ENCODE data around the gene LMNTD2. TPM values are rescaled to one million over a fixed set of nuclear protein-coding genes. Genes with fewer than 3 reads are reported as not detected.

The LMNTD2 gene
- total and polyA plus RNA-seq, 4 donors, result 1.4 to 1.9 (median 1.8) TPM

- H3K36me3 ChIP-seq (ENCODE audit: control insufficient read depth in 1 of 2, insufficient read depth in 2 of 2, low read length in 1 of 2), result no peaks in the 10 kb centered on the region
- no peaks in the 10 kb centered on the region for H3K4me1 ChIP-seq (ENCODE audit: control insufficient read depth in 1 of 2, insufficient read depth in 2 of 2, low read length in 2 of 2)
- intact Hi-C loops (cut with DNase I), result loop anchor here (1.0 to 10.0 kb wide), 3 partner anchors 52 to 299 kb away; partner anchors contain the start of genes BET1L (in 1 of the 2), PTDSS2 (in 1 of the 2) and RIC8A (in 1 of the 2)
- ATAC-seq (ENCODE audit: low FRiP score) (peak; percentile 94), DNase-seq (peak; percentile 99 to 100)
- no peaks in the 10 kb centered on the region for H3K27me3 ChIP-seq (ENCODE audit: control insufficient read depth in 1 of 2, insufficient read depth in 2 of 2, low read length in 1 of 2)
- H3K9me3 ChIP-seq (ENCODE audit: control insufficient read depth, low read length), result no peaks in the 10 kb centered on the region
- H3K27ac ChIP-seq (ENCODE audit: low read depth in 1 of 2, low read length in 2 of 2), result peak overlapping the region; percentile 63 to 100
- H3K4me3 ChIP-seq (ENCODE audit: low read length in 2 of 2), result peak overlapping the region; percentile 40 to 90
- whole genome bisulfite sequencing, 2 donors, result 0 to 1% methylated on average over 65 to 71 of the region's 71 CpGs
Observed at GRCh38 chr11:506238-506994, 54.1 kb downstream of the LMNTD2 start.

DNA sequence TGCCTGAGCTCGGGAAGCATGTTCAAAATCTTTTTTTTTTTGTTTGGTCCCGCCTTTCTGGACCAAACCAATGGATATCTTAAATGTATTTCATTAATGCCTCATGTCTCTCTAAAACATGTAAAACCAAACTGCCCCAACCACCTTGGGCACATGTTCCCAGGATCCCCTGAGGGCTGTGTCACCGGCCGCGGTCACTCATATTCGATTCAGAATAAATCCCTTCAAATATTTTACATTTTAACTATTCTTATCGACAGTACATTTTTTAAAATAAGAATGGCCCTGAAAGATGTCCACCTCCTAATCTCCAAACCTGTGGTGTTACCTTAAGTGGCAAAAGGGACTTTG, 55.6 kb downstream of the LMNTD2 start:
- Histone ChIP-seq H3K27ac (ENCODE audit: low read depth in 1 of 2, low read length in 2 of 2) (no peak overlapping the region), H3K36me3 (ENCODE audit: control insufficient read depth in 1 of 2, insufficient read depth in 2 of 2, low read length in 1 of 2) (peaks cover 0 to 2% of the 10 kb centered on the region in 2 donors), H3K9me3 (ENCODE audit: control insufficient read depth, low read length) (no peaks in the 10 kb centered on the region), H3K27me3 (ENCODE audit: control insufficient read depth in 1 of 2, insufficient read depth in 2 of 2, low read length in 1 of 2) (no peaks in the 10 kb centered on the region), H3K4me3 (ENCODE audit: low read length in 2 of 2) (no peak overlapping the region), H3K4me1 (ENCODE audit: control insufficient read depth in 1 of 2, insufficient read depth in 2 of 2, low read length in 2 of 2) (no peaks in the 10 kb centered on the region)
- DNase-seq (no peak), ATAC-seq (ENCODE audit: low FRiP score) (no peak)
- WGBS, 2 donors, result 45 to 51% methylated on average over 7 of the region's 7 CpGs
- intact Hi-C loops (cut with DNase I), result loop anchor here (5.0 to 10.0 kb wide), 2 partner anchors 50 to 298 kb away; partner anchors contain the start of genes BET1L (in 1 of the 2), PTDSS2 (in 1 of the 2) and RIC8A (in 1 of the 2)

Small RNAs within 50 kb of the gene (microRNA-seq; reads per million reads assigned to microRNA genes)
- gene MIR210, result 137 to 224 reads per million in 2 donors

Other genes starting within 250 kb of the LMNTD2 start
- 100 to 1,000 TPM; 278 to 311 TPM for gene IFITM1, start 246.7 kb downstream of the LMNTD2 start, total RNA-seq
- gene IFITM1, start 246.7 kb downstream of the LMNTD2 start, polyA plus RNA-seq, result 10 to 100 TPM; 46.7 to 88.3 TPM
- 1,000 to 10,000 TPM; 1,112 to 1,381 TPM for gene IFITM3, start 239.9 kb downstream of the LMNTD2 start, total RNA-seq
- 1,000 to 10,000 TPM in 1 of 2 donors, 100 to 1,000 TPM in 1; 856 to 2,374 TPM for gene IFITM3, start 239.9 kb downstream of the LMNTD2 start, polyA plus RNA-seq
- 1 to 10 TPM in 1 of 2 donors, under 1 TPM in 1; 0.58 to 3.2 TPM for gene B4GALNT4, start 191.2 kb downstream of the LMNTD2 start, total RNA-seq
- gene B4GALNT4, start 191.2 kb downstream of the LMNTD2 start, polyA plus RNA-seq, result 1 to 10 TPM in 1 of 2 donors, under 1 TPM in 1; 0.38 to 4.6 TPM
- gene PKP3, start 166.5 kb downstream of the LMNTD2 start, total RNA-seq, result under 1 TPM in 1 of 2 donors, not detected in 1; 0.42 TPM
- 10 to 100 TPM in 1 of 2 donors, under 1 TPM in 1; 0.05 to 10.9 TPM for gene PKP3, start 166.5 kb downstream of the LMNTD2 start, polyA plus RNA-seq
- 10 to 100 TPM; 19.8 to 47.8 TPM for gene SIGIRR, start 145.7 kb downstream of the LMNTD2 start, total RNA-seq
- gene SIGIRR, start 145.7 kb downstream of the LMNTD2 start, polyA plus RNA-seq, result 10 to 100 TPM; 27.8 to 52.7 TPM
- 1 to 10 TPM; 1.3 to 2.8 TPM for gene ANO9, start 118.7 kb downstream of the LMNTD2 start, total RNA-seq
- gene ANO9, start 118.7 kb downstream of the LMNTD2 start, polyA plus RNA-seq, result 1 to 10 TPM in 1 of 2 donors, under 1 TPM in 1; 0.41 to 8.1 TPM
- gene PTDSS2, start 110.5 kb downstream of the LMNTD2 start, total RNA-seq, result 10 to 100 TPM; 19.2 to 34.1 TPM
- gene PTDSS2, start 110.5 kb downstream of the LMNTD2 start, polyA plus RNA-seq, result 10 to 100 TPM; 10.1 to 47.6 TPM
- 100 to 1,000 TPM; 146 to 184 TPM for gene RNH1, start 53.5 kb downstream of the LMNTD2 start, total RNA-seq
- 100 to 1,000 TPM; 125 to 224 TPM for gene RNH1, start 53.5 kb downstream of the LMNTD2 start, polyA plus RNA-seq
- gene HRAS, start 25.2 kb downstream of the LMNTD2 start, total RNA-seq, result 10 to 100 TPM; 35.9 to 44.9 TPM
- gene HRAS, start 25.2 kb downstream of the LMNTD2 start, polyA plus RNA-seq, result 100 to 1,000 TPM in 1 of 2 donors, 10 to 100 TPM in 1; 75.9 to 142 TPM
- 1 to 10 TPM; 1.0 to 1.3 TPM for gene LRRC56, start 23.2 kb downstream of the LMNTD2 start, total RNA-seq
- 1 to 10 TPM in 1 of 2 donors, under 1 TPM in 1; 0.25 to 1.5 TPM for gene LRRC56, start 23.2 kb downstream of the LMNTD2 start, polyA plus RNA-seq
- 1 to 10 TPM; 5.6 to 8.5 TPM for gene RASSF7, start 232 bp upstream of the LMNTD2 start, total RNA-seq
- 1 to 10 TPM; 8.4 to 9.9 TPM for gene RASSF7, start 232 bp upstream of the LMNTD2 start, polyA plus RNA-seq
- 10 to 100 TPM; 26.6 to 32.4 TPM for gene PHRF1, start 15.7 kb upstream of the LMNTD2 start, total RNA-seq
- 10 to 100 TPM in 1 of 2 donors, 1 to 10 TPM in 1; 7.6 to 18.1 TPM for gene PHRF1, start 15.7 kb upstream of the LMNTD2 start, polyA plus RNA-seq
- gene IRF7, start 55.2 kb upstream of the LMNTD2 start, total RNA-seq, result 10 to 100 TPM; 23.3 to 30.9 TPM
- 10 to 100 TPM; 13.4 to 29.3 TPM for gene IRF7, start 55.2 kb upstream of the LMNTD2 start, polyA plus RNA-seq
- not detected for gene CDHR5, start 64.2 kb upstream of the LMNTD2 start, total RNA-seq
- 10 to 100 TPM in 1 of 2 donors, under 1 TPM in 1; 0.79 to 39.8 TPM for gene CDHR5, start 64.2 kb upstream of the LMNTD2 start, polyA plus RNA-seq
- not detected for gene SCT, start 66.4 kb upstream of the LMNTD2 start, total RNA-seq
- not detected for gene SCT, start 66.4 kb upstream of the LMNTD2 start, polyA plus RNA-seq
- gene DRD4, start 76.5 kb upstream of the LMNTD2 start, total RNA-seq, result 1 to 10 TPM; 1.3 to 2.1 TPM
- 1 to 10 TPM in 1 of 2 donors, not detected in 1; 3.4 TPM for gene DRD4, start 76.5 kb upstream of the LMNTD2 start, polyA plus RNA-seq
- gene DEAF1, start 134.5 kb upstream of the LMNTD2 start, total RNA-seq, result 10 to 100 TPM; 32.2 to 59.5 TPM
- gene DEAF1, start 134.5 kb upstream of the LMNTD2 start, polyA plus RNA-seq, result 10 to 100 TPM; 15.7 to 53.0 TPM
- gene TMEM80, start 135.1 kb upstream of the LMNTD2 start, total RNA-seq, result 10 to 100 TPM; 15.6 to 23.0 TPM
- gene TMEM80, start 135.1 kb upstream of the LMNTD2 start, polyA plus RNA-seq, result 10 to 100 TPM in 1 of 2 donors, 1 to 10 TPM in 1; 8.4 to 31.2 TPM
- gene EPS8L2, start 145.5 kb upstream of the LMNTD2 start, total RNA-seq, result 10 to 100 TPM; 41.0 to 45.1 TPM
- gene EPS8L2, start 145.5 kb upstream of the LMNTD2 start, polyA plus RNA-seq, result 100 to 1,000 TPM in 1 of 2 donors, 10 to 100 TPM in 1; 64.6 to 102 TPM
- 100 to 1,000 TPM; 113 to 130 TPM for gene TALDO1, start 186.7 kb upstream of the LMNTD2 start, total RNA-seq
- gene TALDO1, start 186.7 kb upstream of the LMNTD2 start, polyA plus RNA-seq, result 100 to 1,000 TPM; 122 to 187 TPM
- gene GATD1, start 216.7 kb upstream of the LMNTD2 start, total RNA-seq, result 10 to 100 TPM; 36.1 to 52.7 TPM
- 10 to 100 TPM in 1 of 2 donors, 1 to 10 TPM in 1; 9.6 to 32.5 TPM for gene GATD1, start 216.7 kb upstream of the LMNTD2 start, polyA plus RNA-seq
- not detected for gene CEND1, start 229.4 kb upstream of the LMNTD2 start, total RNA-seq
- under 1 TPM in 1 of 2 donors, not detected in 1; 0.10 TPM for gene CEND1, start 229.4 kb upstream of the LMNTD2 start, polyA plus RNA-seq
- 10 to 100 TPM; 10.1 to 12.9 TPM for gene SLC25A22, start 237.5 kb upstream of the LMNTD2 start, total RNA-seq
- 1 to 10 TPM; 3.2 to 5.6 TPM for gene SLC25A22, start 237.5 kb upstream of the LMNTD2 start, polyA plus RNA-seq
- gene PIDD1, start 244.5 kb upstream of the LMNTD2 start, total RNA-seq, result 10 to 100 TPM in 1 of 2 donors, 1 to 10 TPM in 1; 8.5 to 14.7 TPM
- gene PIDD1, start 244.5 kb upstream of the LMNTD2 start, polyA plus RNA-seq, result 10 to 100 TPM; 15.3 to 71.4 TPM
- gene RPLP2, start 249.2 kb upstream of the LMNTD2 start, total RNA-seq, result 1,000 to 10,000 TPM; 1,300 to 1,387 TPM
- gene RPLP2, start 249.2 kb upstream of the LMNTD2 start, polyA plus RNA-seq, result 1,000 to 10,000 TPM; 1,256 to 1,452 TPM

All from aorta (tissue), 5 donors.